IgD-negative memory B cell (primary cell): ENCODE data around the gene GOLGA6L22. TPM values are rescaled to one million over a fixed set of nuclear protein-coding genes. Genes with fewer than 3 reads are reported as not detected.
"Not testable (repeated sequence)": the region's sequence is repeated elsewhere in the genome, so short reads cannot be mapped to it uniquely, and the experiment has no call there.

Experiments
- H3K27ac Mint-ChIP-seq, 3 donors: one replicate each; pipeline ENCODE4 v1.8.0; 2020 to 2022; ENCODE audit warnings: mild to moderate bottlenecking in 3 of 3, mixed read lengths in 3 of 3, moderate library complexity in 1 of 3
- H3K27me3 Mint-ChIP-seq: one replicate; pipeline ENCODE4 v1.8.0; 2021; ENCODE audit warnings: mixed read lengths
- H3K36me3 Mint-ChIP-seq: one replicate; pipeline ENCODE4 v1.8.0; 2020; ENCODE audit warnings: mild to moderate bottlenecking, mixed read lengths
- H3K4me1 Mint-ChIP-seq, 3 donors: one replicate each; pipeline ENCODE4 v1.8.0; 2020 to 2022; ENCODE audit warnings: mixed read lengths in 3 of 3, mild to moderate bottlenecking in 1 of 3
- H3K4me3 Mint-ChIP-seq, 4 donors: one replicate each; pipeline ENCODE4 v1.8.0; 2020 to 2022; ENCODE audit warnings: mild to moderate bottlenecking in 4 of 4, mixed read lengths in 4 of 4, moderate library complexity in 3 of 4
- H3K9me3 Mint-ChIP-seq, 3 donors: one replicate each; pipeline ENCODE4 v1.8.0; 2020 to 2021; ENCODE audit warnings: mixed read lengths in 3 of 3, mild to moderate bottlenecking in 1 of 3
- polyA plus RNA-seq: library from polyadenylated mRNA; unstranded; fragments of 300-500 nt; fragmentation: Illumina TruSeq; gene quantifications from one replicate; pipeline ENCODE4 v1.2.3, GENCODE V29; 2021

Gene GOLGA6L22, protein sequence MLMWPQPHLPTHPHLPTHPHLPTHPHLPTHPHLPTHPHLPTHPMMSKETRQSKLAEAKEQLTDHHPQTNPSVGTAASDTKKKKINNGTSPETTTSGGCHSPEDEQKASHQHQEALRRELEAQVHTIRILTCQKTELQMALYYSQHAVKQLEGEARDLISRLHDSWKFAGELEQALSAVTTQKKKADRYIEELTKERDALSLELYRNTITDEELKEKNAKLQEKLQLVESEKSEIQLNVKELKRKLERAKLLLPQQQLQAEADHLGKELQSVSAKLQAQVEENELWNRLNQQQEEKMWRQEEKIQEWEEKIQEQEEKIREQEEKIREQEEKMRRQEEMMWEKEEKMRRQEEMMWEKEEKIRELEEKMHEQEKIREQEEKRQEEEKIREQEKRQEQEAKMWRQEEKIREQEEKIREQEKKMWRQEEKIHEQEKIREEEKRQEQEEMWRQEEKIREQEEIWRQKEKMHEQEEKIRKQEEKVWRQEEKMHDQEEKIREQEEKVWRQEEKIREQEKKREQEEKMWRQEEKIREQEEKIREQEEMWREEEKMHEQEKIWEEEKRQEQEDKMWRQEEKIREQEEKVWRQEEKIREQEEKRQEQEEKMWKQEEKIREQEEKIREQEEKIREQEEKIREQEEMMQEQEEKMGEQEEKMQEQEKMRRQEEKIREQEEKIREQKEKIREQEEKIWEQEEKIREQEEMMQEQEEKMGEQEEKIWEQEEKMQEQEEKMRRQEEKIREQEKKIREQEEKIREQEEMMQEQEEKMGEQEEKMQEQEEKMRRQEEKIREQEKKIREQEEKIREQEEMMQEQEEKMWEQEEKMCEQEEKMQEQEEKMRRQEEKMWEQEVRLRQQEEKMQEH
- not detected for polyA plus RNA-seq

DNA sequence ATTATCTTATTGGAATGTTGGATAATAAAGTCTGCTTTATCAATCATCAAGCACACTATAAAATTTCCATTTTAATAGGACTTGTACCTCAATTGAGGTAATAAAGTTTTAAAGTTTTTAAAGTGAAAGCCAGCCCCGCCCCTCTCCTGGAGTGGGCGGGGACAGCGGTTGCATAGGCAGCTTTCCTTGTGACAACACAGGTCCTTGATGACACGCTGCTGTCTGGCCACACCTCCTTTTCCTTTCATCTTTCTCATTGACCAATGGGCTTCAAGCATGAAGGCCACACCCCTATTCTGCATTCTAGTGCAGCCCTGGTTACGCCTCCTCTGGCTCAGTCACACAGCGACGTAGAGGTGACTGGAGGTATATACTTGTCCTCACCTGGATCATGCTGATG, at the start of gene GOLGA6L22:
Gene GOLGA6L22, plus strand, starts transcription at position 301 of the 400 bp plus-strand sequence. Its CDS starts 91 bp downstream, at position 392.
- H3K4me3 Mint-ChIP-seq, H3K36me3 Mint-ChIP-seq, H3K27ac Mint-ChIP-seq, H3K27me3 Mint-ChIP-seq, H3K9me3 Mint-ChIP-seq, H3K4me1 Mint-ChIP-seq: not testable (repeated sequence)

DNA sequence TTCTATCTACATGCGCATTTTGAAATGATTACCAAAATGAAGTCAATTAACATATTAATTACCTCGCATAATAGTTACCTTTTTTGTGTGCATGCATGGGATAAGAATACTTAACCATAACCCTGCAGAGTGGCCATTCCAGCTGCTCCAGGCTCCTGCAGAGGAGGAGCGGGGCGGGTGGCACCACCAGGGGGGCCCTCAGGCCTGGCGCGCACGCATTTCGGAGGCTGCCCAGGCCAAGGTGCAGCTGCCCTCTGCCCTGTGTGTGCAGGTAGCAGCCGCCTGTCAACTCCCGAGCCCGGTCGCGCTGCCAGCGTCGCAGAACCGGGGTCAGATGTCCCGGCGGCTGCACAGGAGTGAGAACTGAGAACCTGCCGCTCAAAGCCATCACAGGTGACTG, 41.4 kb upstream of the GOLGA6L22 start:
- H3K4me1 Mint-ChIP-seq, H3K36me3 Mint-ChIP-seq, H3K9me3 Mint-ChIP-seq, H3K27ac Mint-ChIP-seq, H3K27me3 Mint-ChIP-seq, H3K4me3 Mint-ChIP-seq: not testable (repeated sequence)

DNA sequence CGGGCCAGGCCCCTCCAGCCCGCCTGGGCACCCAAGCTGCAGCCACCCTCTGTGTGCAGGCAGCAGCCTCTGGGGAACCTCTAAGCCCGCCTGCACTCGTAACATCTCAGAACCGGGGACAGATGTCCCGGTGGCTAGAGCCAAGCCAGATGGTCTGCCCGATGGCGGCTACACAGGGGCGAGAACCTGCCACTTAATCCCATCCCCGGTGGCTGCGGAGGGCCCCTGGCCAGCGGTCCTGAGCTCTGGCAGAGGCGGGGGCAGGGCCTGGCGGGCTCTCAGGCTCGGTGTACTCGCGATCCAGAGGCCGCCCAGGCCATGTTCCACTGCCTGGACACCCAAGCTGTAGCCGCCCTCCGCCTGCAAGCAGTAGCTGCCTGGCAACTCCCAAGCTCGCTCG, 40.9 kb upstream of the GOLGA6L22 start:
- H3K4me3 Mint-ChIP-seq, H3K27ac Mint-ChIP-seq, H3K36me3 Mint-ChIP-seq, H3K9me3 Mint-ChIP-seq, H3K27me3 Mint-ChIP-seq, H3K4me1 Mint-ChIP-seq: not testable (repeated sequence)

DNA sequence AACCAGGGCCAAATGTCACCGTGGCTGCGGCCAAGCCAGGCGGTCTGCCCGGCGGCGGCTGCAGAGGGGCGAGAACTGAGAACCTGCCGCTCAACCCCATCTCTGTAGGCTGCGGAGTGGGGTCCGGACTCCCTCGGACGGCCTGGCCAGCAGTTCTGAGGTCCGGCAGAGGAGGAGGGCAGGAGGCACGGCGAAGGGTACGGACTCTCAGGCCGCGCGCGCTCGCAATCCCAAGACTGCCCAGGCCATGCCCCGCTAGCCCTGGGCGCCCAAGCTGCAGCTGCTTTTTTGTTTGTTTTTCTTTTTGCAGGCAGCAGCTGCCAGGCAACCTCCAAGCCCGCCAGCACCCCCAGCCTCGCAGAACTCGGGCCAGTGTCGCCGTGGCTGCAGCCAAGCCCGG, 40.5 kb upstream of the GOLGA6L22 start:
- not testable (repeated sequence) for H3K36me3 Mint-ChIP-seq, H3K4me1 Mint-ChIP-seq, H3K27me3 Mint-ChIP-seq, H3K27ac Mint-ChIP-seq, H3K4me3 Mint-ChIP-seq, H3K9me3 Mint-ChIP-seq

DNA sequence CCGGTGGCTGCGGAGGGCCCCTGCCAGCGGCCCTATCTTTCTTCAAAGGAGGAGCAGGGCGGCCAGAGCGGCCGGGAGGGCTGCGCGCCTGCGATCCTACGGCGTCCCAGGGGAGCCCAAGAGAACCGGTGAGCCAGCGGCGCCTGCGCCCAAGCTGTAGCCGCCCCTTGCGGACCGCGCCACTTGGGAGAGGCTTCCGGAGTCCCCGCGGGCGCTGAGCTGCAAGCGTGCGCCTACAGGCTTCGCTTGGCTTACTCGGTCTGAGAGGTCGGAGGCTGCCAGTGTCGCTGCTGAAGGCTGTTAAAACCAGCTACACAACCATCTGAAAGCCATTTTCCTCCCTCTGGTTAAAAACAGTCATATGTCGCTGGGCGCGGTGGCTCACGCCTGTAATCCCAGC, 40.0 kb upstream of the GOLGA6L22 start:
- not testable (repeated sequence) for H3K4me3 Mint-ChIP-seq, H3K27ac Mint-ChIP-seq, H3K4me1 Mint-ChIP-seq, H3K36me3 Mint-ChIP-seq, H3K9me3 Mint-ChIP-seq, H3K27me3 Mint-ChIP-seq

DNA sequence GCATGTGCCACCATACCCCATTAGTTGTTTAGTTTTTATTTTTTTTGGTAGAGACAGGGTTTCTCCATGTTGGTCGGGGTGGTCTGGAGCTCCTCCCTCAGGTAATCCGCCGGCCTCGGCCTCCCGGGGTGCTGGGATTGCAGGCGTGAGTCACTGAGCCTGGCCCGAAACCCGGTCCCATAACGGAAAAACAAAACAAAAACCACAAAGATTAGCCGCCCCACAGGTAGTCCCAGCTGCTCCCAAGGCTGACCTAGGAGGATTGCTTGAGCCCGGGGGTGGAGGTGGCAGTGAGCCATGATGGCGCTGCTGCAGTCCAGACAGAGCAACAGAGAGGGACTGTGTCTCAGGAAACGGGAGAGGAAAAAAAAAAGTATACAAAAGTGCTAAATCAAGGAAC, 38.4 kb upstream of the GOLGA6L22 start:
- H3K27me3 Mint-ChIP-seq, H3K27ac Mint-ChIP-seq, H3K4me1 Mint-ChIP-seq, H3K9me3 Mint-ChIP-seq, H3K4me3 Mint-ChIP-seq, H3K36me3 Mint-ChIP-seq: not testable (repeated sequence)

DNA sequence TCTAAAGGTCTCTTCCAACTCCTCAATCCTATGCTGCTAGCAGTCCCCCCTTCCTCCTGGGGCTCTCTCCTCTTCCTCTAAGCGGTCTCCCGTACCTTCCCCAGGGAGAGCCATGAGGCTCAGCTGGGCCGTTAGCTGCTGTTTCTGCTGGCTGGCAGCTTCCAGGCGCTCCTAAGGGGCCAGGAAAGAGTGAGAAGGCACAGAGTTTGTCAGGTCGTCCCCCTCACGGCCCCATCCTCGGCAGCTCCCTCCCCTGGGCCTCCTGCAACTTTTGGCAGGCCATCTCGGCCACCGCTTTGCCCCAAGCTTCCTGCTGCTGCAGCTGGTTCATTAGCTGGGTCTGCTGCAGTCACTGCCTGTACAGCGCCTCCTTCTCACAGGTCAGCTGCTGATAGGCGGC, 29.3 kb upstream of the GOLGA6L22 start:
- H3K4me1 Mint-ChIP-seq, H3K27ac Mint-ChIP-seq, H3K9me3 Mint-ChIP-seq, H3K27me3 Mint-ChIP-seq, H3K4me3 Mint-ChIP-seq, H3K36me3 Mint-ChIP-seq: not testable (repeated sequence)

DNA sequence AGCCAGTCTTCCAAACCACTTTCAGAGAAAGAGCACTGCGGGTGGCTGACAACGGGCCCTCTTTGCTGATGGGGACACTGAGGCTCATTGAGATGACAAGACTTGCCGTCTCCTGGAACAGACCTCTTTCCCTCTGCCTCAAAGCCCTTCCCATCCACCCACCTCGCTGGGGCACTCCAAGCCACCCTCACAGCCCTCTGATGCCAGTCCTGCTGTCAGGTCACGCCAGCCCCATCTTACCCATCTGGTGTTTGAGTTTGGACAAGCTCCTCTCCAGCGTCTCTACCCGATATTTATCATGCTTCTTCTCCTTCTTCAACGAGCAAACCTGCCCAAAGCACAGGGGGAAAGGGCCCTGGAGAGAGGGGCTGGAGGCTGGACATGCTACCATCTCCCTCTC, 27.0 kb upstream of the GOLGA6L22 start:
- not testable (repeated sequence) for H3K4me1 Mint-ChIP-seq, H3K9me3 Mint-ChIP-seq, H3K27ac Mint-ChIP-seq, H3K36me3 Mint-ChIP-seq, H3K4me3 Mint-ChIP-seq, H3K27me3 Mint-ChIP-seq

DNA sequence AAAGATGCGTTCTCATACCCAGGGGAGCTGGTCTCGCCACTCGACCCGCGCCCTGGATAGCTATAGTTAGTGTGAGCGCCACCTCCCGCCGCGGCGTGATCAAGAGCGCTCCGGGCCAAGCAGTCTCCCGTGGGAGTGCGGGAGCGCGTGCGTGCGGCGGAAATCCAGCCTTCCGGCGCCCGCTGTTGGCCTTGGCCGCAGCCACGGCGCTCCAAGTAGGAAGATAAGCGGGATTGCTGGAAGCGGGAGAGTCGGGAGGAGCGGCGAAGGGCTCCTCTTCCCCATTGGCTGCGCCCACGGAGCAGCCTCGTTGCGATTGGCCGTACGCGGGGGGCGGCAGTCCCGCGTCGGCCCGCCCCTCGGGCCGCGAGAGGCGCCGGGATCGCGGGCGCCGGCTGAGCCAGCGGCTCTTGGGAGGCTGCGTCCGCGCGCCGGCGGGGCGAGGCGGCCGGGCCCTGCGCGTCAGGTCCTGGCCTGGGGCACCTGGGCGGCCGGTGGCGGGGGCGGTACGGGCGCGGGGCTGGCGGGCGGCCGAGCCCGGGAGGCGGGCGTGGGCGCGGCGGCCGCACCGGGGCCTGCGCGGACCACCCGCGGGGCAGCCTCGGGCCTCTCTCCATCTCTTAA, 35.9 kb downstream of the GOLGA6L22 start:
- H3K36me3 Mint-ChIP-seq, H3K9me3 Mint-ChIP-seq, H3K27me3 Mint-ChIP-seq, H3K4me1 Mint-ChIP-seq: not testable (repeated sequence)
- Mint-ChIP-seq H3K4me3 (peak overlapping the region; percentile 81 to 94 (median 90)), H3K27ac (peak overlapping the region in 1 of 3 donors; percentile 62)

DNA sequence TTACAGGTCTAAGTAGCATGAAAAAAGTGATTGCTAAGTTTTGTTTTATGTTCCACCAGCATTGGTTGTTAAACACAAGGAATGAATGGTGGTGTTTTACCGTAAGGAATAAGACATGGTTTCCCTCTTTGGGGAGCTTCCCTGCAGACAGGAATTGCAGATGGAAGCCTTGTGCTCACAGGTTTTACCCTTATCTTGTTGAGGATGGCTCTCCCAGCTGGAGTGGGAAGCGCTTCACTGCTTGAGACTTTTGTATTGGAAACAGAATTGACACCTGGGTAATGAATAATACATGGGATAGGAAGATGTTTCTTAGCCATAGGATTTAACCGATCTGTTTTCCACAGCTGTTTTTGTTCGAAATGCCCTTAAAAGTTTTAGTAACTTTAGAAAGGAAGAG, 38.5 kb downstream of the GOLGA6L22 start:
- not testable (repeated sequence) for H3K27ac Mint-ChIP-seq, H3K36me3 Mint-ChIP-seq, H3K27me3 Mint-ChIP-seq, H3K4me1 Mint-ChIP-seq, H3K9me3 Mint-ChIP-seq, H3K4me3 Mint-ChIP-seq

DNA sequence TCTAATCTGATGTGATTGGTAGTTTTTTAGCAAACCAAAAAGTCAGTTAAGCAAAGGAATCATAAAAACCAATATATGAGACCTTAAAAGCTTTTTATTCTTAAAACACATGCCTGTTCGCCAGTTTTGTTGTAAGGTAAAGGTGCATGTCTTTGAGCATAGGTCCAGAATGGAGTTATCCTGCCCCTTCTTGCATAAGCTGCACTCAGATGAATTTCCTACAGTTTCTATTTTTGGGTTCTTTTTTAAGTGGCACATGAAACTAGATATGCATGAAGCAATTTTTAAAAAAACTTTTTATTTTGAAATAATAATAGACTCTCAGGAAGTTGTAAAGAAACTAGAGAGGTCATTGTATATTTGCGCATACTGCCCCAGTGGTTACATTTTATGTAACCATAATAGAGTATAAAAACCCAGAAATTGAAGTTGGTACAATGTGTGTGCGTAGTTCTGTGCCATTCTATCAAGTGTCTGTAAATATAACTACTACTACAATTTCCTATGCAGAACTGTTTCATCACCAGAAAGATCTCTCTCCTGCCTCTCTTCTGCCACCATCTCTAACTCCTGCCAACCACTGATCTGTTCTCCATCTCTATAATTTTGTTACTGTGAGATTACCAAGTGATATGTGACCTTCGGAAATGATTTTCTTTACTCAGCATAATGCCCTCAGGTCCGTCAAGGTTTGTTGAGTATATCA, 39.7 kb downstream of the GOLGA6L22 start:
- not testable (repeated sequence) for H3K27me3 Mint-ChIP-seq, H3K36me3 Mint-ChIP-seq, H3K27ac Mint-ChIP-seq, H3K9me3 Mint-ChIP-seq, H3K4me3 Mint-ChIP-seq, H3K4me1 Mint-ChIP-seq

DNA sequence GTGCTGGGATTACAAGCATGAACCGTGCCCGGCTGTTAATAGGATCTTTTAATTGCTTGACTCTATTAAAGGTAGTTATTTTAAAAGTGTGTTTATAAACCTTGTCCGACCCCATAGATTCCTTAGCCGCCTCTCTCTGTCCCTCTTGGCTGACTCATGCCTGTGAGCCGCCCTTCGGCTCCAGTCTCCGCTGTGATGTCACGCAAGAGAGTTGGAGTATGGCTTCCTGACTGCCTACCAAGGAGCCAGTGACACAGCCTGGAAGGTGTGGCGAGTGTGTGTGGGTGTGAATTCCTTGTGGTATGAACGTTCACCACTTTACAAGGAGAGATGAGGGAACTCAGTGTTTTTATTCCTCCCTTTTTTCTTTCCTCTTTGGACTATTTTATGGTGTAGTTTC, 43.6 kb downstream of the GOLGA6L22 start:
- H3K4me1 Mint-ChIP-seq, H3K36me3 Mint-ChIP-seq, H3K27ac Mint-ChIP-seq, H3K9me3 Mint-ChIP-seq, H3K4me3 Mint-ChIP-seq, H3K27me3 Mint-ChIP-seq: not testable (repeated sequence)

DNA sequence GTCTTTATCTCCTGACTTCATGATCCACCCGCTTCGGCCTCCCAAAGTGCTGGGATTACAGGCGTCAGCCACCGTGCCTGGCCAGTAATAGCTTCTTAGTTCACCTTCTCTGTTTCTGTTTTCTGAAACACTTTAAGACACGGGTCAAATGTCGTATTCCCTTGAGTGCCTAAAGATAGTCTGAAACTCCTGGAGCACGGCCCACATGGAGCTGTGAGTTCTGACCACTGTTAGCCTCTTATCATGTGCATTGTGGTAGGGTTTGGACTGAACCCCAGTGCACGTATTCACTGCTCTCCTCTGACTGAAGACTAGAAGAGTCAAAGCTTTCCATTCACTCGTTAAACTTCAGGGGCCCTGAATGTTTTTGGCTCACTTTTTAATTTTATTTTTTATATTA, 48.3 kb downstream of the GOLGA6L22 start:
- not testable (repeated sequence) for H3K4me3 Mint-ChIP-seq, H3K4me1 Mint-ChIP-seq, H3K27ac Mint-ChIP-seq, H3K9me3 Mint-ChIP-seq, H3K27me3 Mint-ChIP-seq, H3K36me3 Mint-ChIP-seq

DNA sequence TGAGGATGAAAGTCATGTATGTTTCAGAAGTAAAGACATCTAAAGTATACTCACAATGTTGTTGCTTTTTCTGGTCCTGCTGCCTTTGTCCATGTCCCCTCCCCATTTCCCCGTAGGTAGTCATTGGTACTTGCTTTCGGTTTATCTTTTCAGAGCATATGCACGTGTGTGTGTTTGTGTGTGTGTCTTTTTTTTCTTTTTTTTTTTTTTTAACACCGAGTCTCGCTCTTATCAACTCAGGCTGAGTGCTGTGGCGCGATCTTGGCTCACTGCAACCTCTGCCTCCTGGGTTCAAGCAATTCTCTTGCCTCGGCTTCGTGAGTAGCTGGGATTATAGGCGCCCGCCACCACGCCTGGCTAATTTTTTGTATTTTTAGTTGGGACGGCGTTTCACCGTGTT, 57.4 kb downstream of the GOLGA6L22 start:
- H3K27me3 Mint-ChIP-seq, H3K4me3 Mint-ChIP-seq, H3K9me3 Mint-ChIP-seq, H3K27ac Mint-ChIP-seq, H3K36me3 Mint-ChIP-seq, H3K4me1 Mint-ChIP-seq: not testable (repeated sequence)
